Cardiac atrium fibroblast (primary cell): ENCODE data around the gene NRSN1. TPM values are rescaled to one million over a fixed set of nuclear protein-coding genes. Genes with fewer than 3 reads are reported as not detected.

Experiments used
- total RNA-seq: library from RNA; depleted of rRNA; stranded (reverse); fragments of >200 nt; gene quantifications from 2 replicates; pipeline ENCODE4 v1.2.3, GENCODE V29; 2015

NRSN1 gene
- total RNA-seq, result not detected in 2 replicates

GRCh38 chr6:24125980-24126379 is at the start of gene NRSN1:
NRSN1 (plus strand) TSS chr6:24126215; CDS start chr6:24134328, 8,113 bp downstream.

Other genes starting within 250 kb of the NRSN1 start
- gene DCDC2, start 231.8 kb downstream of the NRSN1 start, total RNA-seq, result not detected in 2 replicates